SIG-M5 (cell line): ENCODE measurements around the gene FGFR3.
"Not testable (repeated sequence)": the region's sequence is repeated elsewhere in the genome, so short reads cannot be mapped to it uniquely, and the experiment has no call there.

Experiments used
- DNase-seq: peaks from one replicate; lab custom pipeline; 2025; lab: John Stamatoyannopoulos, UW

The FGFR3 gene

DNA sequence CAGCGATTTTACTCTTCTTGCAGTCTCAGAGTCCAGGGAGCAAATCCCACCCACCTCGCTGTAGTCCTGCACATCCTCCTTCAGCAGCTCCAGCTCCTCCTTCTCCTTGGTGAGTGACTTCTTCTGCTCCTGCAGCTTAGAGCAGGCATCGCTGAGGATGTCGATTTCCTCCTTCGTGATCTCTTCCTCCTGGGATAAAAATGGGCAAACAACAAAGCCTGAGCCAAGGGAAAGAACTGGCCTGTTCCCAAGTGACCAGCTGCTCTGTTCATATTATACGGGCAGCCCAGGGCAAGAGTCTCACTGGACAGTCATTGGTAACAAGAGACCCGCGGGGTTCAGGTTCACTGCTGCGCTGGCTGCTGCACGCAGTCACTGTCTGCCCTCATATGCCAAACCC, 26.2 kb downstream of the FGFR3 start:
- no peak for DNase-seq

- DNase-seq: no peak
Measured at GRCh38 chr4:1819816-1820215, 26.7 kb downstream of the FGFR3 start.

DNA sequence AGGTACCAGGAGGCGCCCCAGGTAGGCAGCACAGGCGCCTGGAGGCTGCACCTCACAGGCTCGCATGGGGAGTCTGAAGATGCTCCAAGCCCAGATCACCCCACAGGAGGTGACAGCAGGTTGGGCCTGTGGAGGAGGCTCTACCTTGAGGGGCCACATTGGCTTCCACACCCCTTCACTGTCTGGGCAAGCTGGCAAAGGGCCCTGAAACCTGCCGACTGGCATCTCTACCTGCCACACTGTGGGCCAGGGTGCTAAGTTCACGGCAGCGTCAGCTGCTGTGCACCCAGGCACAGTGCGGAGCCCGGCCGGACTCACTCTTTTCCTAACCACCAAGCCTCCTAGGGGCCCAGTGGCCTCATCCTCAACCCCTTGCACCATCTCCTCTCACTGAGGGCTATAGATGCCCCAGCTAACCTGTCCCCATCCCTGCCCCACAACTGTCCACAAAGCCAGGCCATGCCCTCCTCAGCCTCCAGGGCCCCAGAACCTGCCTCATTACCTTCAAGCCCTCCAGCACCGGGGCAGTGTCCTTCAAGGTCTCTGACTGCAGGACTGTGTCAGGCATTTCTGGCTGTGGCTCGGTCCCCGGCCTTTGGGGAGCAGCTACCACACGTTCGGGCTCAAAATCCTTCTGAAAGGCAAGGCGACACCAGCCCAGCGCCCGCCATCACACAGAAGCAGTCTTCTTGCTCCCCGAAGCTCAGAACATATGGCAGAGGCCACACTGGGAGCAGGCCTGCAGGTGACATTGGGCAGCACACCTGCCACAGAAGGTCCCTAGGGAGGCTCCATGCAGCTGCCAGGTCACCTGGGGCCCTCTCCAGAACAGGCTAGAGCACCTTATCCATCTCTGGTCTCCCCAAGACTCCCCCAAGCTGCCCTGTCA, 28.8 kb downstream of the FGFR3 start:
- DNase-seq: no peak

DNA sequence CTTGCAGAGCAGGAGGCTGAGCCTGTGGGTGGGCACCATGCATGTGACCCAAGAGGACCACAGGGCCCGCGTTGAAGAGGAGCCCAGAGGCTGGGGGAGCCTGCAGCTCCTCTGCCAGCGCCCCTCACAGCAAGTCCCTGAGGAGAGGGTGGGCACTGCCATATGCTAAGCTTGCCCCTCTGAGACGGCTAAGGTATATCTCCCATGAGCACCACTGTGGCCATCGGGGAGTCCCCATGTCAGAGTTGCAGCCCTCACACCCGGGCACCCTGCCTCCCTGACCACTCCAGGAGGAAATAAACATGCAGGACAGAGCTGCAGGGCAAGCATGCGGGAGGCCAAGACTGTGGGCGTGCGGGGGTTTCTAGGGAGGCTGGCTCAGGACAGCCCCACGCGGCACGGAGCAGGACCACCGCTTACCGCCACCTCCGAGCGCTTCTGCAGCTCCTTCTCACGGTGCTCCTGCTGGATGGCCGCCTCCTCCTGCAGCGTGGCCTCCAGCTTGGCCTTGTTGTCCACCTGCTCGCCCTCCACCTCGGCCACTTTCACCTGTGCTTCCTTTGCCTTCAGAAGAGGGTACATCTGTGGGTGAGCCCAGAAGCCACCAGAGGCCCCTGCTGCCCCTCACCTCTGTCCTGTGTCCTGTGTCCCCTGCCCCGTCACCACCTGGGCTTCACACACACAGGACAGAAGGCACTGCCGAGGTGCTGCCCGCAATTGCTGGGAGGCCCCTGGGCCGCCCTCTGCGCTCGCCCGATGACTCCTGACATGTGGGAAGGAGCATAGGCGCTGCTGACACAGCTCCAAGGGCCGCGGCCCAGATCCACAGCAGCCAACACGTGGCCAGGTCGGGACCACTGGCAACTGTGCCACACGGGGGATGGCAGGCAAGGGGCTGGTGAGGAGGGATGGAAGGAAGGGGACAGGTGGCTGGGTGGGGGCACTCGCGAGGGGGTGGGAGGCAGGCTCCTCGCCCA, 29.8 kb downstream of the FGFR3 start:
- no peak for DNase-seq

DNA sequence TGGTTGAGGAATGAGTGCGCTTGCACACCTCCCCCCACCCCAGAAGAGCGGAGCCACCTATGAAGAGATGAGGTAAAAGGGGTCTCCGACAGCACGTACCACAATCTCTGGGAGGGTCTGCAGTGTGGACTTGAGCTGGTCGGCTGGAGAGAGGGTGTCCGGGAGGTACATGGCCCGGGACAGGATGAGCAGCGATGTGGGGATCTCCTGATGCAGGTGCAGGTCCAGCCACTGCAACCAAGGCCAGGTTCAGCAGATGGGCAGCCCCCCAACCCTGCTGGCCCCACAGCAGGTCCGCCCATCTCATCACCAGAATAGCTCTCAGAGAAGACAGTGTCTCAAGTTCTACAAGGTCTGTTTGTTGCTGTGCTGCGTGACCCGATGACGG, 30.4 kb downstream of the FGFR3 start:
- DNase-seq: no peak

DNA sequence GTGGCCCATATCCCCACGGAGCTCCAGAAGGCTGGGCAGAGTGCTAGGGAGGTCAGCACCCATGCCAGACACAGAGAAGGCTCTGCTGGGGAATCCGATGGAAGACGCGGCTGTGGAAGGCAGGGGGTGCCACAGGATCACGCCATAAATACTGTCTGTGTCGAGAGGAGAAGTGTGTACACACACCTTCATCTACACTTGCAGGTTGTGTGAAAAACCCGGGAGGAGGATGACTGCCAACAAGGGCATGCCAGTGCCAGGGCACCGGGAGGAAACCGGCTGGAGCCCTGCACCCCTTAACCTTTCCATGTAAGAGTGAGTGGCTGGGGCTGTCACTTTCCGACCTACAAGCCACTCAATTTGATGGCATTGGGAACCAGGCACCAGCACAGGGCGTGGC, 31.7 kb downstream of the FGFR3 start:
- no peak for DNase-seq

DNA sequence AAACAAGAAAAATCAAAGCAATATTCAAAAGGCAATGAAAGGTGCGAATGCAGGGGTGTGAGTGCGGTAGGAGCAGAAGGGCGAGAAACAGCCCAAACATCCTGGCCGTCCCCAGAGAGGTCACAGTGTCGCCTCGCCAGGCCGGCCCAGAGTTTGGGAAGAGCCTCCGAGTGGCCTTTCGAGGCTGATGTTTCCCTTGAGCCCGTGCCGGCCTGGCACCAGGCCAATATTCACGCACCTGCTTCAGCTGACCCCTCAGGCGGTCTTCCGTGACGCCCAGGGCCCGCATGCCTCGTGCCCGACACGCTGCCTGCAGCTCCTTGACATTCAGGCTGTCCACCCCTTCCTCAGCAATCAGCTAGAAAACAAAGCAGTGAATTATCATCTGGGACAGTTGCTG, 32.2 kb downstream of the FGFR3 start:
- no peak for DNase-seq

DNA sequence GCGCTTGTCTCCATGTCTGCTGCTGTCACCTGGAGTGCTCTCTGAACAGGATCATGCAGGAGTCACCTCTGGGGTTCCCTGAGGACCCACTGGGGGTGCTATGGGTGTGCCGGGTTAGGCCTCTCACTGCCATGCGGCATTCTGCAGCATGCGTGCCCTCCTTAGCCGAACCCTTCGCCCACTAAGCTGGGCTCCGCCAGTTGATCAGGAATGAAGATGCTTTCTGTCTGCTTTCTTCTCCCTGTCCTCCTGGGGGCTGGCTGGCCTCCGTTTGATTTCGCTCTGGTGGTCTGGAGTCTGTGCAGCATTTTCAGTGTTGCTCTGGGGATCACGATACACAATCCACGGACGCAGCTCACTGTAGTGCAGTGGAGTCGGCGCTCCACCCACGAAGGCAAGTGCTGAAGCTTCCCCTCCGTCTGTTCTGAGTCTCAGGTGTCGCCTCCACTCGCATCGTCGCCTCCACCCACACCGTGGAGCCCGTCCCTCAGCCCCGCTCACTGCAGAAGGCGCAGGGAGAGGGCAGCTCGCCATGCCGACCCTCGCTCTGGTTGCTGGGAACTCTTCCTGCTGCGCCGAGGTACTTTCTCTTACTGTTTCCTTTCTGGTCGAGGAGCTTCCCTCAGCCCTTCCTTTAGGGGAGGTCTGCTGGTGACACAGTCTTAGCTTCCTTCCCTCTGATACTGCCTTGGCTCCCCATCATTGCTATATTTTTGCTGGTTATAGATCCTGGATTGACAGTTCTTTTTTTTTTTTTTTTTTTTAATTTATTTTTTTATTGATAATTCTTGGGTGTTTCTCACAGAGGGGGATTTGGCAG, 33.6 kb downstream of the FGFR3 start:
- DNase-seq: no peak

- no peak for DNase-seq
Measured at GRCh38 chr4:1830234-1830633, 37.1 kb downstream of the FGFR3 start.

DNA sequence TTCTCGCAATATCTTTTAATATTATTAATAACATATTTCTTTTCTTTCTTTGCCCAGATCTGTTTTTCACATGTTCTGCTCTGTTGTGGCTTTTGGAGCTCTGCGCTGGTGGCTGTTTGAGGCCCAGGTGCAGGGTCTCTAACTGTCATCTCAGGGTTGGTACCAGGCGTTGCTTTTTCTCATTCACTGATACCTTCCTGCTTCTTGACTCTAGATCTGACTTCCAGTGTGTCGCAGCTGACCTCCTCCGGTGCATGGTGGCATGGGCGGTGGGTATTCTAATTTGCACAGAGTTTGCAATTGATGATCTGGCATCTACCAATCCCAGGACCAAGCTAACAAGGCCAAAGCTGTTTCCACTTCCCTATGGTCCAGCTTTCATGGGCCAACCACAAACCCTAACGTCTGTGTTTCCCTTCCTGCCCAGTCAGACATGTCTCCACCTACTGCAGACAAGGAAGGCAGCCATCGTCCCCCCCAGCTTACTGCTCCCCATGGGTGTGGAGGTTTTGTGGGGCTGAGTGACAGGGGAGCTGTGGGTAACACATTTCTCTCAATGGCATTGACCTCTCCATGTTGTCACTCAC, 37.6 kb downstream of the FGFR3 start:
- DNase-seq: no peak

- no peak for DNase-seq
Measured at GRCh38 chr4:1831331-1831730, 38.2 kb downstream of the FGFR3 start.

- DNase-seq: no peak
Measured at GRCh38 chr4:1832690-1833089, 39.6 kb downstream of the FGFR3 start.

DNA sequence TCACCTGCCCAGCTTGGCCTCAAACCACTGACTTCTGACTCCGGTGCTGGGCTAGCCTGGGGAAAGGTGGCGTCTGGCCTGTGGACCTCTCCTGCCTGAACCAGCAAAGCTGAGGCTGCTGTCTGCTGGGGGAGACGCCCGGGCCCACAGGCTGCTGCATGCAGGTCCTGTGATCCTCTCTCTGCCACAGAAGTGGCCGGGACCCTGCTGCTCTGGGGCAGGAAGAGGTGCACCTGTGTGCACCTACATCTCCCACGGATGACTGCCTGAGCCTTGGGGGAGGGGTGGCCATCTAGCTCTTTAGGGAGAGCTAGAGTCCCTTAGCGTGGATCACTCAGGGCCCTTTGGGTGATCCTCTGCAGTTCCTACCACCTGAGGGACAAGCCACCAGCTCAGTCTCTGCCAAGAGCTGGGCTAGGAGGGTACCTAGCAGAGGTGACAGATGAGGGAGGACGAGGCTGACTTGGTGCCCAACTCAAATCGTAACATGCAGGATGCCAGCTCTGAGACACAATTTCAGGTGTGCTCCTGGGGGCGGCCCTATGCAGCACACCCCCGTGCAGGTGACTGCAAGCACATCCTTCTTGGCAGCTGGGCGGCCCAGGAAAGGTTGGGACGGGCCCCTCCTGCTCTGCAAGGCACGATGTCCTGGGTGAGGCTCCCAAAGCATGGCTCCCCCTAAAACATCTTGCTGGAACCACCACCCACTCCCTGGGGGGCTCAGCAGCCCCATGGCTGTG, 40.4 kb downstream of the FGFR3 start:
- no peak for DNase-seq

GRCh38 chr4:1834047-1834775, 41.1 kb downstream of the FGFR3 start:
- no peak for DNase-seq

DNA sequence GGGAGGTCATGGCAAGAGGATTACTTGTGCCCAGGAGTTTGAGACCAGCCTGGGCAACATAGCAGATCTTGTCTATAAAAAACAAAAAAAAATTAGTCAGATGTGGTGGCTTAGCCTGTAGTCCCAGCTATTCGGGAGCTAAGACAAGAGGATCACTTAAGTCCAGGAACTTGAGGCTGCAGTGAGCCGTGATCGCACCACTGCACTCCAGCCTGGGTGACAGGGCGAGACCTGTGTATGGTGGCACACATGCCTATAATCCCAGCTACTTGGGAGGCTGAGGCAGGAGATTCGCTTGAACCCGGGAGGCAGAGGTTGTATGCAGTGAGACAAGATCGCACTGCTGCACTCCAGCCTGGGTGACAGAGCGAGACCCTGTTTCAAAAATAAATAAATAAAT, 42.7 kb downstream of the FGFR3 start:
- not testable (repeated sequence) for DNase-seq

- DNase-seq: no peak
Measured at GRCh38 chr4:1836650-1837049, 43.6 kb downstream of the FGFR3 start.

GRCh38 chr4:1837069-1837468, 44.0 kb downstream of the FGFR3 start:
- no peak for DNase-seq

DNA sequence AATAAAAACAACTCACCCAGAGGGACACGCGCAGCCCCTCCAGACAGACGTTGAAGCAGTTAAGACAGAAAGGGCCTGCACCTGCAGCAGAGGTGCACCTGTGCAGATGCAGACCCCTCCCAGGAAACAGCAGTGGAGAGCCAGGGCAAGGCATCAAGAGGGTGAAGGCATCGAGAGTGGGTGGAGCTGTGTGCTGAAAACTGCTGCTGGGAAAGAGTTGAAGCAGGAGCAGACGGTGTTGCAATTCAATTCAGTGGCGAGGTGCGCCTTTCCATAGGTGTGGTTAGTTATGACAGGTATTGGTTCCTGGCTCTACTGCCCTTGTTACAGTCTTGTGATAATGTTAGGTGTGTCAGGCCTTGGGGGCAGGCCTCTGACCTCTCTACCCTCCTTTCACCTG, 46.2 kb downstream of the FGFR3 start:
- no peak for DNase-seq

DNA sequence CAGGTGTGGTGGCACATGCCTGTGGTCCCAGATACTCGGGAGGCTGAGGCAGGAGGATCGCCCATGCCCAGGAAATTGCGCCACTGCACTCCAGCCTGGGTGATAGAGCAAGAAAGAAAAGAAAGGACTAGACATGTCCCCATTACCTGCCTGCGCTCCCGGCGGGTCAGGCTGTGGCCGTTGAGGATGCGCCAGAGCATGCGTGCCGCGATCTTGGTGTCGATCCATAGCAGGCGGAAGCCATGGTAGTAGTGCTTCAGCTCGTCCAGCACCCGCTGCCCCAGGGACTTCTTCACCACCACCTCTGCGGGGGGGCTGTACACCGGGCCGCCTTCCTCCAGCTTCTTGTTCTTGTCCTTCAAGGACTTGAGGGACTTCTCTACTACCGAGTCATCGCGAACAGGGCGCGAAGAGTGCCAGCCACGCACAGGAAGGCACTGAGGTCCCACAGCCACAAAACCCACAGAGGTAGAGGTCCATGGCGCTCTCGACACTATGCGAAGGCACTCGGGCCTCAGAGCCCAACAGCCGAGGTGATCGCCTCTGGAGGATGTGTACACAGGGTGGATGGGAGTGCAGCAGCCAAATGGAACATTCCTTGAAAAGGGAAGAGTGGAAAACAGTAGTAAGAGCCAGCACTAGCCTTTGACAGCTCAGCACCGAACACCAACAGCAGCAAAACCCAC, 48.3 kb downstream of the FGFR3 start:
- no peak for DNase-seq

- DNase-seq: no peak
Measured at GRCh38 chr4:1841887-1842210, 48.8 kb downstream of the FGFR3 start.
